Natural killer cell treated with Interleukin-12 subunit alpha and Interleukin-12 subunit beta and Interleukin-15 and Interleukin-18, amount 100 ng/mL, for 72 hours (primary cell): ENCODE data around the gene ITGBL1. TPM values are rescaled to one million over a fixed set of nuclear protein-coding genes. Genes with fewer than 3 reads are reported as not detected.

Experiments
- ATAC-seq, 2 donors: fragments of 150-1000 bp; cut with Tn5 transposase in 1 of 2; sonication (Bioruptor Pico), chemical (Tn5 transposase) in 1 of 2; 2 replicates each; pipeline ENCODE4 v1.10.0; 2021
- DNase-seq: peaks from one replicate; pipeline ENCODE4 v3.0.0; 2022; ENCODE audit warnings: low spot score
- H3K27ac Mint-ChIP-seq, 2 donors: 1 replicate in 1 of 2; 2 replicates in 1 of 2; pipeline ENCODE4 v1.8.0; 2022; ENCODE audit warnings: mixed read lengths in 2 of 2, mild to moderate bottlenecking in 1 of 2, moderate library complexity in 1 of 2
- H3K27me3 Mint-ChIP-seq, 2 donors: 1 replicate in 1 of 2; 2 replicates in 1 of 2; pipeline ENCODE4 v1.8.0; 2022; ENCODE audit warnings: mixed read lengths in 2 of 2
- H3K36me3 Mint-ChIP-seq: one replicate; pipeline ENCODE4 v1.8.0; 2022; ENCODE audit warnings: mixed read lengths
- H3K4me1 Mint-ChIP-seq, 2 donors: 1 replicate in 1 of 2; 2 replicates in 1 of 2; pipeline ENCODE4 v1.8.0; 2022; ENCODE audit warnings: low read depth in 2 of 2, mixed read lengths in 2 of 2, mild to moderate bottlenecking in 1 of 2
- H3K4me3 Mint-ChIP-seq: one replicate; pipeline ENCODE4 v1.8.0; 2022; ENCODE audit warnings: mixed read lengths
- H3K9me3 Mint-ChIP-seq: 2 replicates; pipeline ENCODE4 v1.8.0; 2022; ENCODE audit warnings: mixed read lengths
- total RNA-seq, 2 donors: library from RNA; stranded (reverse); gene quantifications; one replicate each; pipeline ENCODE4 v1.2.3, GENCODE V29; 2022

ITGBL1 gene
- total RNA-seq, 2 donors from 2014 or later: not detected

GRCh38 chr13:101623470-101624209 is 171.2 kb downstream of the ITGBL1 start:
- no peaks in the 10 kb centered on the region for H3K36me3 Mint-ChIP-seq
- no peak for DNase-seq
- no peaks in the 10 kb centered on the region for H3K27me3 Mint-ChIP-seq
- H3K9me3 Mint-ChIP-seq: no peaks in the 10 kb centered on the region
- peaks cover 23 to 28% of the 10 kb centered on the region in 2 donors for H3K4me1 Mint-ChIP-seq
- peak overlapping the region; percentile 36 to 88 for H3K27ac Mint-ChIP-seq
- ATAC-seq: no peak
- H3K4me3 Mint-ChIP-seq: peak overlapping the region; percentile 42

DNA sequence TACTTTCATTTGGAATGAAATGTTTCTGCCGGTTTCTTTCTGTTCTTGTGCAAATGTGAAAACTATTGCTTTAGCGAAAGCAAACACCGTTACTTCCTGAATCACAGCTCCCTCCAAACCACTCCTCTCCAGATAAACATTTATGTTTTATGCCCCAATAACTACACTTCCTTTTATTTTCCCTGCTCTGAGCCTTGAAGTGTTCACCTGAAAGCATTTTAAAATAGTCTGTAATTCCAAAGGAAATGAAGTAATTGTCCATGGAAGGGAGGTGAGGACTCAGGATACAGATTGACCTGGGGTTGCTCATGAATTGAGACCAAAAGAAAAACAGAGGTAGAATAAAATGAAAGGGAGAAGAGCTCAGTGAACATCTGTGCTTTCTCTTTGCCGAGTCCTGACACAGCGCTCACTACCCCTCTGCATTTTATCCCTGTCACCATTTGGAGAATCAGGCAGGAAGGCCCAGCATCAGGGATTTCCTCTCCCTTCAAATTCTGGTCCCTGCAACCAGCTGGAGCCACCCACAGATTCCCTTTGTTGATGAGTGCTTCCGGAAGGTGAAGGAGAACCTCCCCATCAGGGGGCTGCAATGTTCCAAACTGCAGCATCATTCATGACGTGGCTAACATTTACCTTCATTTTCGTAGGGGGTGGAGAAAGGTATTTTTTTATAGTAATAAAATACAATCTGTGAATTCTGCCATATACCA is 171.9 kb downstream of the ITGBL1 start:
- H3K9me3 Mint-ChIP-seq: no peaks in the 10 kb centered on the region
- H3K4me3 Mint-ChIP-seq: peak overlapping the region; percentile 42
- H3K27me3 Mint-ChIP-seq: no peaks in the 10 kb centered on the region
- peak overlapping the region; percentile 36 to 88 for H3K27ac Mint-ChIP-seq
- no peak for ATAC-seq
- H3K36me3 Mint-ChIP-seq: no peaks in the 10 kb centered on the region
- peaks cover 23 to 25% of the 10 kb centered on the region in 2 donors for H3K4me1 Mint-ChIP-seq
- DNase-seq: no peak

GRCh38 chr13:101624981-101625380 is 172.5 kb downstream of the ITGBL1 start:
- Mint-ChIP-seq H3K4me3 (peak overlapping the region; percentile 42), H3K27me3 (no peaks in the 10 kb centered on the region), H3K9me3 (no peaks in the 10 kb centered on the region), H3K4me1 (peaks cover 23 to 25% of the 10 kb centered on the region in 2 donors), H3K36me3 (no peaks in the 10 kb centered on the region), H3K27ac (peak overlapping the region; percentile 36 to 88)
- DNase-seq (no peak), ATAC-seq (peak in 1 of 2 donors; percentile 77)

DNA sequence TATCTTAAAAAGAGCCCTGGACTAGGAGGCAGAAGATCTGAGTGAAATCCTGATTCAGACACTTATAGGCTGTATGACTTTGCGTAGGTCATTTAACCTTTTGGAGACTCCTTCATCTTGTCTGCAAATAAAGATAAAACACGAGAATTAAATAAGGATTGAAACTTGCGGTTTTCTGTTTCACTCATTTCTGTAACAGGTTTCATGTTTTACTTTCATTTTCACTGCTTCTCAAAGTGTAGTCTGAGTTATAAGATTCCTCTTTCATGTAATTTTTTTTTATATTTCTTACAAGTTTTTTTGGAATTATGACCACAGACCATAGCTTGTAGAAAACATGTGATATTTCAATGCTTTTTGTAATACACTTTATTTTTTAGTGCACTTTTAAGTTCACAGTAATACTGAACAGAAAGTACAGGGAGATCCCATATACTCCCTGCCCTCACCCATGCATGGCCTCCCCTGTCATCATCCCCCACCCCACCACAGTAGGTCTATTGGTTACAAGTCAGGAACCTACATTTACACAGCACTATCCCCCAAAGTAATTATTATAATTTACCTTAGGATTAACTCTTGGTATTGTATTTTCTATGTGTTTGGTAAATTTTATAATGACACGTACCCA is 174.6 kb downstream of the ITGBL1 start:
- Mint-ChIP-seq H3K9me3 (no peaks in the 10 kb centered on the region), H3K27ac (peak overlapping the region; percentile 63 to 88), H3K27me3 (peaks cover 5 to 8% of the 10 kb centered on the region in 2 donors), H3K4me1 (peaks cover 23 to 25% of the 10 kb centered on the region in 2 donors), H3K36me3 (peaks cover 6% of the 10 kb centered on the region), H3K4me3 (peak overlapping the region; percentile 85)
- DNase-seq (no peak), ATAC-seq (peak; percentile 89)

DNA sequence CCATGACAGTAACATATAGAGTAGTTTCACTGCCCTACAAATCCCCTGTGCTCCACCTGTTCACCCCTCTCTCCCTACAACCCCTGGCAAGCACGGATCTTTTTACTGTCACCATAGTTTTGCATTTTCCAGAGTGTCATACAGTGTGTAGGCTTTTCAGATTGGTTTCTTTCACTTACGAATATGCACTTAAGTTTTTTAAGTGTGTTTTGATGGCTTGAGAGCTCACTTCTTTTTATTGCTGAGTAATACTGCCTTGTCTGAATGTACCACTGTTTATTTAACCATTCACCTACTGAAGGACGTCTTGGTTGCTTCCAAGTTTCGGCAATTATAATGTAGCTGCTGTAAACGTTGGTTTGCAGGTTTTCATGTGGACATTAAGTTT is 175.1 kb downstream of the ITGBL1 start:
- H3K9me3 Mint-ChIP-seq: no peaks in the 10 kb centered on the region
- peaks cover 5 to 8% of the 10 kb centered on the region in 2 donors for H3K27me3 Mint-ChIP-seq
- peaks cover 6% of the 10 kb centered on the region for H3K36me3 Mint-ChIP-seq
- peak; percentile 21 to 26 for ATAC-seq
- H3K4me1 Mint-ChIP-seq: peaks cover 23 to 25% of the 10 kb centered on the region in 2 donors
- peak overlapping the region; percentile 63 to 88 for H3K27ac Mint-ChIP-seq
- DNase-seq: no peak
- peak overlapping the region; percentile 85 for H3K4me3 Mint-ChIP-seq

DNA sequence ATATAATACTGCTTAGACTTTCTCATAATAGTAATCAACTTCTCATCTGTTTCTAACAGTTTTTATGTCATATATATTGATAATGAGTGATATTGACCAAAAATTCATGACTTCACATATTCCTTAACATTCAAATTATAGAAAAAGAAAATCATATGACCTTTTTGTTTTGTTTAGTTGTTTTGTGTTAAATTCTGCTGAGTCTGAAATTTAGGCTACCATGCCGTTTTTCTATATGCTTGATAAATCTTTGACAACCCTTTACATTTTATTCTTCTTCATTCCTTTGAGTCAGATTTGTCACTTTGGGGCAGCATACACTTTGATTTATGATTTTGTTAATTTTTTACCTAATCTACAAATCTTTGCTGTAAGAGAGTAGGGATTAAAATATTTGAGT is 176.4 kb downstream of the ITGBL1 start:
- ATAC-seq: no peak
- DNase-seq: no peak
- no peak overlapping the region for H3K27ac Mint-ChIP-seq
- H3K4me1 Mint-ChIP-seq: peaks cover 18% of the 10 kb centered on the region in 2 donors
- no peak overlapping the region for H3K4me3 Mint-ChIP-seq
- peaks cover 6% of the 10 kb centered on the region for H3K36me3 Mint-ChIP-seq
- no peaks in the 10 kb centered on the region for H3K9me3 Mint-ChIP-seq
- H3K27me3 Mint-ChIP-seq: peaks cover 12 to 17% of the 10 kb centered on the region in 2 donors

DNA sequence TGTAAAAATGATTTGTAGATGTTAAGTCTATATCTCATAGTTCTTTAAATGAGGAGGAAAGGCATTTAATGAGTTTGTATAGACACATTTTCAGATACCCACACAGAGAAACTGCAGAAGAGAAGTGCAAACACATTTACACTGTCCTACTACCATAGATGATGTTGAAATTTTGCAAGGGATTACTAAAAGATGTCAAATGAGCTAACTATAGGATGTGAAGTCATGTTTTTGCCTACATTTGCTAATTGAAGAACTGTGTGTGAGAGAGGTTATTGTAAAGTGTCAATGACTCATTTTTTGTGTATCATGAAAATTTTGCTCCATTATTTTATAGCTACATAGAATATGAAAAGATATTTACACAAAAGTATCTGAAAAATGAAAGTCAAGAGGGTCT is 178.9 kb downstream of the ITGBL1 start:
- no peaks in the 10 kb centered on the region for H3K9me3 Mint-ChIP-seq
- no peak overlapping the region for H3K27ac Mint-ChIP-seq

GRCh38 chr13:101634142-101634541 is 181.7 kb downstream of the ITGBL1 start:
- no peaks in the 10 kb centered on the region for H3K9me3 Mint-ChIP-seq
- H3K36me3 Mint-ChIP-seq: peaks cover 6% of the 10 kb centered on the region
- no peaks in the 10 kb centered on the region for H3K4me1 Mint-ChIP-seq
- ATAC-seq: no peak
- H3K27me3 Mint-ChIP-seq: peaks cover 16 to 17% of the 10 kb centered on the region in 2 donors
- DNase-seq: no peak
- H3K27ac Mint-ChIP-seq: no peak overlapping the region
- no peak overlapping the region for H3K4me3 Mint-ChIP-seq

More for the DNA sequence above, 178.9 kb downstream of the ITGBL1 start:
- Mint-ChIP-seq H3K27me3 (peaks cover 16 to 17% of the 10 kb centered on the region in 2 donors), H3K36me3 (peaks cover 6% of the 10 kb centered on the region), H3K4me3 (no peak overlapping the region), H3K4me1 (peaks cover 9 to 10% of the 10 kb centered on the region in 2 donors)
- DNase-seq: no peak
- ATAC-seq: no peak

DNA sequence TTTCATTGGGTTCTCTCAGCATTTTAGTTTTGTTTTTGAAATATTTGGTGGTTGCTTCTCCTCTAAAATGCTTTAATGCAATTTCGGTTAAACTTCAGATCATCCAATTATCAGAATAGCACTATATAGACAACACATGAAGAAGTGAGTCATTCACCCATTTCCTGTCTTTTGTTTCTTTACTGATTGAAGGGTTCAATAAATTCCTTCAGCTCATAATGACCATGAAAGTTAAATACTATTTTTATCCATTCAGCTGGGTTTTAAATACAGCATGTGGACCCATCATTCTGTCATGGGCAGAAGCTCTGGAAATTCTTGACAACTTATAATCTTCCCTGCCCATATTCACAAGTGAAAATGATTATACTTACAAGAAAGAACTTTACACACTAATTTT is 187.2 kb downstream of the ITGBL1 start:
- ATAC-seq (no peak), DNase-seq (no peak)
- Mint-ChIP-seq H3K4me1 (no peaks in the 10 kb centered on the region), H3K36me3 (no peaks in the 10 kb centered on the region), H3K4me3 (no peak overlapping the region), H3K27me3 (peaks cover under 1 to 3% of the 10 kb centered on the region in 2 donors), H3K27ac (no peak overlapping the region), H3K9me3 (no peaks in the 10 kb centered on the region)

GRCh38 chr13:101640788-101641400 is 188.4 kb downstream of the ITGBL1 start:
- H3K4me3 Mint-ChIP-seq: no peak overlapping the region
- no peak for DNase-seq
- H3K27me3 Mint-ChIP-seq: peaks cover 0 to 13% of the 10 kb centered on the region in 2 donors
- no peaks in the 10 kb centered on the region for H3K4me1 Mint-ChIP-seq
- no peak for ATAC-seq
- no peak overlapping the region for H3K27ac Mint-ChIP-seq
- H3K9me3 Mint-ChIP-seq: peaks cover 3% of the 10 kb centered on the region
- H3K36me3 Mint-ChIP-seq: no peaks in the 10 kb centered on the region

GRCh38 chr13:101645871-101646270 is 193.4 kb downstream of the ITGBL1 start:
- no peak for DNase-seq

DNA sequence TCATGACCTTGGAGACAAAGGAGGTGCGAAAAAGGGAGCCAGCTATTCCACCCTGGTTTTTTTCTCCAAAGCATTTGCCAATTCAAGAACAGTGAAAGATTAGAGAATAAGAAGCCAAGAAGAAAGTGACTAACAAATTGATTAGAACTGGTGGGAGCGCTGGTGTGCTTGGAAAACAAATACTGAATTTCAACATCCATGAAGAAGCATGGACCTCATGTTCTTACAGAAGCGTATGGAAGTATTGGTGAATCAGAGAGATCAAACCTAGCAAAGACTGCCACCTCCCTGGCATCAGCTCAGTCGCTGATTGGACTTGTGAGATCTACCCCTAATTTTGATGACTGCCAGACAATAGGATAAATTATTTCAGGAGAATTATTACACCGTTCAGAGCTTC is 195.3 kb downstream of the ITGBL1 start:
- DNase-seq (no peak), ATAC-seq (no peak)
- Mint-ChIP-seq H3K4me1 (no peaks in the 10 kb centered on the region), H3K27ac (no peak overlapping the region), H3K27me3 (peaks cover 0 to 23% of the 10 kb centered on the region in 2 donors), H3K9me3 (peaks cover 6% of the 10 kb centered on the region), H3K36me3 (no peaks in the 10 kb centered on the region), H3K4me3 (no peak overlapping the region)

More at GRCh38 chr13:101645871-101646270, 193.4 kb downstream of the ITGBL1 start:
- ATAC-seq: no peak
- H3K4me1 Mint-ChIP-seq: no peaks in the 10 kb centered on the region
- H3K9me3 Mint-ChIP-seq: peaks cover 5% of the 10 kb centered on the region
- H3K36me3 Mint-ChIP-seq: no peaks in the 10 kb centered on the region
- peaks cover 0 to 14% of the 10 kb centered on the region in 2 donors for H3K27me3 Mint-ChIP-seq
- H3K27ac Mint-ChIP-seq: no peak overlapping the region
- H3K4me3 Mint-ChIP-seq: no peak overlapping the region

DNA sequence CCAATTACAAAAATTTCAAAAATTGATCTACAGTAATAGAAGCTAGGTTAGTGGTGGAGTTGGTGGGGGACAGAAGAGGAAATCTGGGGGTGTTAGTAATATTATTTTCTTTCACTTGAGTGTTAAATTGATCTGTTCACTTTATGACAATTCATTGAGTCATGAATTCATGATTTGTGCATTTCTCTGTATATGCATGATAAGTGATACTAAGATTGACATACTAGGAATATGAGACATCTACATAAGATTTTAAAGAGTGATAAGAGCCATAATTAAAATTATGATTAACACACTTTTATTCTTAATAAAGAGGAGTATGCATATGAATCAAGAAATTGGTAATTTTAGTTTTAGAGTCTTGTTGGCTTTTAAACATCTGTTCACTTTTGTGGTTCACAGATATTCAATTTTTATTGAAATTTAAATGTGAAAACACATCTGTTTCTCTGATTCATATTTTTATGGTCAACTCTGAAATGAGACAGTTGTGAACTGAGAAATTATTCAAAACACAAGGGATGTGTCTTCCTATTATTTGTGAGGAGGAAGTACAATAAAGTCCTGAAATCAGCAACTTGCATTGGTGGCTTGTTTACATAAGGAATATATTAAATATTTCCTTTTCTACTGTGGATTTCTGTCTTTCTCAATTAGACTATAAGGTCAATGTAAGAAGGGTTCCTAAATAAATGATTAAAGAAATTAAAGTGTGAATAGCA is 196.5 kb downstream of the ITGBL1 start:
- no peak overlapping the region for H3K27ac Mint-ChIP-seq
- peaks cover 6% of the 10 kb centered on the region for H3K9me3 Mint-ChIP-seq
- ATAC-seq (no peak), DNase-seq (no peak)
- peaks cover 0 to 35% of the 10 kb centered on the region in 2 donors for H3K27me3 Mint-ChIP-seq
- no peak overlapping the region for H3K4me3 Mint-ChIP-seq
- no peaks in the 10 kb centered on the region for H3K36me3 Mint-ChIP-seq
- no peaks in the 10 kb centered on the region for H3K4me1 Mint-ChIP-seq
